K562 (cell line): Measurements from ENCODE around the gene CRYBG1. TPM values are rescaled to one million over a fixed set of nuclear protein-coding genes. Genes with fewer than 3 reads are reported as not detected.
A peak's percentile ranks its signal among the peaks of the same experiment; 100 is the strongest.

Experiments
- ATF7 ChIP-seq: fragments of 450-650 bp; IDR thresholded peaks from 2 replicates; pipeline ENCODE4 v1.7.1; 2014; ENCODE audit warnings: mild to moderate bottlenecking, moderate library complexity
- CBFA2T3 ChIP-seq: fragments of 450-650 bp; IDR thresholded peaks from 2 replicates; pipeline ENCODE4 v1.6.1; 2017
- CBFB ChIP-seq: sonication (generic); formaldehyde crosslinking; IDR thresholded peaks from 2 replicates; pipeline ENCODE4 v1.4.0; 2020; ENCODE audit warnings: mild to moderate bottlenecking, missing genetic modification reagents
- CBX1 ChIP-seq: sonication (generic); IDR thresholded peaks from 2 replicates; pipeline ENCODE4 v1.6.1; 2016; ENCODE audit warnings: antibody characterized with exemption, low read depth, mild to moderate bottlenecking
- CC2D1A ChIP-seq: fragments of 450-650 bp; IDR thresholded peaks from 2 replicates; pipeline ENCODE4 v1.6.1; 2017; ENCODE audit warnings: mild to moderate bottlenecking
- CREM ChIP-seq: IDR thresholded peaks from 2 replicates; pipeline ENCODE4 v1.6.1; 2014; ENCODE audit warnings: antibody characterized with exemption, low read depth
- ETV5 ChIP-seq: sonication (generic); formaldehyde crosslinking; IDR thresholded peaks from 2 replicates; pipeline ENCODE4 v1.4.0; 2020; ENCODE audit warnings: low read depth, mild to moderate bottlenecking, missing genetic modification reagents
- FOXM1 ChIP-seq, 2 experiments: fragments of 450-650 bp in 1 of 2; sonication (generic) in 1 of 2; formaldehyde crosslinking in 1 of 2; IDR thresholded peaks; 2 replicates each; pipeline versions ENCODE4 v1.6.1 to v1.9.0; 2017 to 2022; ENCODE audit warnings: low read depth in 2 of 2, mild to moderate bottlenecking in 2 of 2, missing genetic modification reagents in 1 of 2, moderate library complexity in 1 of 2
- GTF2E2 ChIP-seq: fragments of 200-800 bp; sonication (Bioruptor generic); IDR thresholded peaks from 2 replicates; pipeline ENCODE4 v1.6.1; 2016; ENCODE audit warnings: missing genetic modification characterization, missing compliant biosample characterization
- HDGF ChIP-seq: fragments of 450-650 bp; IDR thresholded peaks from 2 replicates; pipeline ENCODE4 v1.6.1; 2016
- HMG20B ChIP-seq: fragments of 250-450 bp; sonication (Bioruptor Pico); IDR thresholded peaks from 2 replicates; pipeline ENCODE4 v1.5.0; 2021; ENCODE audit warnings: mild to moderate bottlenecking
- KAT7 ChIP-seq: sonication (generic); formaldehyde crosslinking; IDR thresholded peaks from 2 replicates; pipeline ENCODE4 v1.8.0; 2022; ENCODE audit warnings: missing genetic modification reagents, mild to moderate bottlenecking, borderline replicate concordance
- MEF2A ChIP-seq: IDR thresholded peaks from 2 replicates; pipeline ENCODE4 v1.6.1; 2011; ENCODE audit warnings: low read depth, mild to moderate bottlenecking, low read length, moderate library complexity; ENCODE audit not compliant: control insufficient read depth
- PREB ChIP-seq: sonication (generic); formaldehyde crosslinking; IDR thresholded peaks from 2 replicates; pipeline ENCODE4 v1.8.1; 2023; ENCODE audit warnings: mild to moderate bottlenecking, missing genetic modification reagents
- RBM39 ChIP-seq: fragments of 200-400 bp; formaldehyde crosslinking; optimal IDR thresholded peaks from 2 replicates; pipeline ENCODE3; 2018; ENCODE audit warnings: low read depth, low read length
- STAG1 ChIP-seq: sonication (generic); formaldehyde crosslinking; IDR thresholded peaks from 2 replicates; pipeline ENCODE4 v1.5.0; 2020; ENCODE audit warnings: missing genetic modification reagents, borderline replicate concordance
- TAF15 ChIP-seq: fragments of 200-400 bp; formaldehyde crosslinking; IDR thresholded peaks from 2 replicates; pipeline ENCODE4 v1.6.1; 2017; ENCODE audit warnings: mild to moderate bottlenecking, low read depth, low read length, moderate library complexity
- TFAP4 ChIP-seq: sonication (generic); formaldehyde crosslinking; IDR thresholded peaks from 2 replicates; pipeline ENCODE4 v1.8.0; 2022; ENCODE audit warnings: missing genetic modification reagents, mild to moderate bottlenecking, moderate library complexity, borderline replicate concordance
- ZBTB7A ChIP-seq: IDR thresholded peaks from 2 replicates; pipeline ENCODE4 v1.6.1; 2011; ENCODE audit warnings: low read depth, mild to moderate bottlenecking, low read length, moderate library complexity, borderline replicate concordance; ENCODE audit not compliant: control insufficient read depth
- ZFX ChIP-seq: sonication (generic); formaldehyde crosslinking; IDR thresholded peaks from 2 replicates; pipeline ENCODE4 v1.8.0; 2022; ENCODE audit warnings: mild to moderate bottlenecking, missing genetic modification reagents, moderate library complexity
- polyA plus RNA-seq, 8 experiments: library from polyadenylated mRNA; depleted of rRNA in 4 of 8; stranded (reverse) in 5 of 8; unstranded in 3 of 8; fragments of >200 nt; fragmentation: Nextera tagmentation in 2 of 8; fragmentation: Illumina TruSeq in 1 of 8; extraction: Ambion mirVana in 2 of 8; extraction: Trizol in 1 of 8; gene quantifications; 2 replicates each; pipeline versions ENCODE4 v1.2.1 to v1.2.3, GENCODE V29; 2011 to 2014; ENCODE audit warnings: inconsistent platforms in 1 of 8, missing spikeins in 1 of 8
- total RNA-seq, 7 experiments: library from RNA; depleted of rRNA in 6 of 7; stranded (reverse); fragments of >200 nt in 6 of 7; fragmentation: Illumina TruSeq in 2 of 7; extraction: Trizol in 2 of 7; gene quantifications; 2 replicates each; pipeline versions ENCODE4 v1.2.1 to v1.2.3, GENCODE V29; 2011 to 2021; ENCODE audit warnings: low replicate concordance in 1 of 7
- TF ChIP-seq, protein P1 (sequence below): fragments of 250-450 bp; sonication (Bioruptor Pico); IDR thresholded peaks from 2 replicates; pipeline ENCODE4 v1.5.0; 2021
- TF ChIP-seq, protein P2 (sequence below): sonication (generic); formaldehyde crosslinking; IDR thresholded peaks from 2 replicates; pipeline ENCODE4 v1.8.1; 2023; ENCODE audit warnings: missing genetic modification reagents, mild to moderate bottlenecking, borderline replicate concordance

Gene CRYBG1
- total and polyA plus RNA-seq, 9 of the 15 experiments (the other 6 are each of a cell fraction or from before 2014, with no cell fraction given): 0.07 to 0.47 (median 0.11) TPM

GRCh38 chr6:106608080-106608668, 247.7 kb downstream of the CRYBG1 start (continued):
- TF ChIP-seq MEF2A: no peak
- TF ChIP-seq ZBTB7A: no peak
- TF ChIP-seq, protein P1, sequence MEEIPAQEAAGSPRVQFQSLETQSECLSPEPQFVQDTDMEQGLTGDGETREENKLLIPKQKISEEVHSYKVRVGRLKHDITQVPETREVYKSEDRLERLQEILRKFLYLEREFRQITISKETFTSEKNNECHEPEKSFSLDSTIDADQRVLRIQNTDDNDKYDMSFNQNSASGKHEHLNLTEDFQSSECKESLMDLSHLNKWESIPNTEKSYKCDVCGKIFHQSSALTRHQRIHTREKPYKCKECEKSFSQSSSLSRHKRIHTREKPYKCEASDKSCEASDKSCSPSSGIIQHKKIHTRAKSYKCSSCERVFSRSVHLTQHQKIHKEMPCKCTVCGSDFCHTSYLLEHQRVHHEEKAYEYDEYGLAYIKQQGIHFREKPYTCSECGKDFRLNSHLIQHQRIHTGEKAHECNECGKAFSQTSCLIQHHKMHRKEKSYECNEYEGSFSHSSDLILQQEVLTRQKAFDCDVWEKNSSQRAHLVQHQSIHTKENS: no peak
- TF ChIP-seq CBX1: no peak
- no peak for TF ChIP-seq RBM39
- TF ChIP-seq ETV5: no peak
- no peak for TF ChIP-seq HDGF
- TF ChIP-seq ATF7: no peak
- TF ChIP-seq CC2D1A: no peak
- no peak for TF ChIP-seq GTF2E2
- TF ChIP-seq ZFX (CRISPR knock-in tag): no peak
- no peak for TF ChIP-seq TAF15
- no peak for TF ChIP-seq FOXM1 (IDR thresholded peaks at IDR 0.05; ENCODE audit: low read depth)
- no peak for TF ChIP-seq FOXM1 (CRISPR knock-in tag; IDR thresholded peaks at IDR 0.05; ENCODE audit: low read depth)
- no peak for TF ChIP-seq TFAP4 (CRISPR knock-in tag)
- TF ChIP-seq CREM: 0 out of 2 replicates have a peak, but pooled peaks have one; percentile 6
- TF ChIP-seq, protein P2, sequence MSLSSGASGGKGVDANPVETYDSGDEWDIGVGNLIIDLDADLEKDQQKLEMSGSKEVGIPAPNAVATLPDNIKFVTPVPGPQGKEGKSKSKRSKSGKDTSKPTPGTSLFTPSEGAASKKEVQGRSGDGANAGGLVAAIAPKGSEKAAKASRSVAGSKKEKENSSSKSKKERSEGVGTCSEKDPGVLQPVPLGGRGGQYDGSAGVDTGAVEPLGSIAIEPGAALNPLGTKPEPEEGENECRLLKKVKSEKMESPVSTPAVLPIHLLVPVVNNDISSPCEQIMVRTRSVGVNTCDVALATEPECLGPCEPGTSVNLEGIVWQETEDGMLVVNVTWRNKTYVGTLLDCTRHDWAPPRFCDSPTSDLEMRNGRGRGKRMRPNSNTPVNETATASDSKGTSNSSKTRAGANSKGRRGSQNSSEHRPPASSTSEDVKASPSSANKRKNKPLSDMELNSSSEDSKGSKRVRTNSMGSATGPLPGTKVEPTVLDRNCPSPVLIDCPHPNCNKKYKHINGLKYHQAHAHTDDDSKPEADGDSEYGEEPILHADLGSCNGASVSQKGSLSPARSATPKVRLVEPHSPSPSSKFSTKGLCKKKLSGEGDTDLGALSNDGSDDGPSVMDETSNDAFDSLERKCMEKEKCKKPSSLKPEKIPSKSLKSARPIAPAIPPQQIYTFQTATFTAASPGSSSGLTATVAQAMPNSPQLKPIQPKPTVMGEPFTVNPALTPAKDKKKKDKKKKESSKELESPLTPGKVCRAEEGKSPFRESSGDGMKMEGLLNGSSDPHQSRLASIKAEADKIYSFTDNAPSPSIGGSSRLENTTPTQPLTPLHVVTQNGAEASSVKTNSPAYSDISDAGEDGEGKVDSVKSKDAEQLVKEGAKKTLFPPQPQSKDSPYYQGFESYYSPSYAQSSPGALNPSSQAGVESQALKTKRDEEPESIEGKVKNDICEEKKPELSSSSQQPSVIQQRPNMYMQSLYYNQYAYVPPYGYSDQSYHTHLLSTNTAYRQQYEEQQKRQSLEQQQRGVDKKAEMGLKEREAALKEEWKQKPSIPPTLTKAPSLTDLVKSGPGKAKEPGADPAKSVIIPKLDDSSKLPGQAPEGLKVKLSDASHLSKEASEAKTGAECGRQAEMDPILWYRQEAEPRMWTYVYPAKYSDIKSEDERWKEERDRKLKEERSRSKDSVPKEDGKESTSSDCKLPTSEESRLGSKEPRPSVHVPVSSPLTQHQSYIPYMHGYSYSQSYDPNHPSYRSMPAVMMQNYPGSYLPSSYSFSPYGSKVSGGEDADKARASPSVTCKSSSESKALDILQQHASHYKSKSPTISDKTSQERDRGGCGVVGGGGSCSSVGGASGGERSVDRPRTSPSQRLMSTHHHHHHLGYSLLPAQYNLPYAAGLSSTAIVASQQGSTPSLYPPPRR (CRISPR knock-in tag): no peak
- no peak for TF ChIP-seq STAG1 (CRISPR knock-in tag)
- no peak for TF ChIP-seq KAT7 (CRISPR knock-in tag)
- TF ChIP-seq CBFA2T3: no peak
- TF ChIP-seq CBFB (CRISPR knock-in tag): no peak
- TF ChIP-seq HMG20B: no peak
- TF ChIP-seq PREB (CRISPR knock-in tag): no peak
